IMR-90 (cell line): ENCODE data around the gene SECISBP2. TPM values are rescaled to one million over a fixed set of nuclear protein-coding genes. Genes with fewer than 3 reads are reported as not detected.

Source experiments
- ATAC-seq: fragments of 200-7000 bp; cut with Tn5 transposase; 2 replicates; pipeline ENCODE4 v1.9.1; 2020; ENCODE audit warnings: low read depth, mild to moderate bottlenecking, moderate library complexity
- BruUV-seq: library from RNA; stranded (reverse); fragments of 400-500 nt; replicated peaks from 2 replicates; lab custom pipeline; 2021; lab: Mats Ljungman, UMichigan
- CTCF ChIA-PET: fragments of 300-600 bp; formaldehyde crosslinking; extraction: SDS; loops from one replicate; lab custom pipeline; 2021; ENCODE audit warnings: antibody characterized with exemption; lab: Yijun Ruan, JAX
- POLR2A ChIA-PET: fragments of 300-600 bp; sonication (Branson Sonifier 250); formaldehyde crosslinking; loops from one replicate; lab custom pipeline; 2022; ENCODE audit warnings: antibody characterized with exemption; ENCODE audit not compliant: unreplicated experiment; lab: Charles Lee
- DNase-seq: peaks from one replicate; pipeline ENCODE4 v3.0.0; 2013
- H2AFZ ChIP-seq: replicated peaks from 2 replicates; pipeline ENCODE3; 2013; ENCODE audit warnings: low read length, mild to moderate bottlenecking; ENCODE audit not compliant: poor library complexity
- H2AK5ac ChIP-seq: 2 replicates; pipeline ENCODE4 v1.6.1; 2013; ENCODE audit warnings: low read depth, low read length, inconsistent platforms
- H2AK9ac ChIP-seq: replicated peaks from 2 replicates; pipeline ENCODE3; 2013; ENCODE audit warnings: mild to moderate bottlenecking, low read depth, low read length, moderate library complexity; ENCODE audit not compliant: poor library complexity
- H2BK120ac ChIP-seq: 2 replicates; pipeline ENCODE4 v1.6.1; 2013; ENCODE audit warnings: low read depth, low read length, inconsistent platforms
- H2BK15ac ChIP-seq: 3 replicates; pipeline ENCODE4 v1.6.1; 2013; ENCODE audit warnings: low read depth, low read length, inconsistent platforms
- H2BK20ac ChIP-seq: 2 replicates; pipeline ENCODE4 v1.6.1; 2013; ENCODE audit warnings: low read depth, mild to moderate bottlenecking, inconsistent platforms, low read length, moderate library complexity
- H2BK5ac ChIP-seq: 2 replicates; pipeline ENCODE4 v1.6.1; 2013; ENCODE audit warnings: mild to moderate bottlenecking, low read depth, low read length, inconsistent platforms; ENCODE audit not compliant: poor library complexity, severe bottlenecking
- H3K14ac ChIP-seq: replicated peaks from 2 replicates; pipeline ENCODE4 v1.6.1; 2013; ENCODE audit warnings: low read depth, low read length, inconsistent platforms
- H3K18ac ChIP-seq: 2 replicates; pipeline ENCODE4 v1.6.1; 2013; ENCODE audit warnings: low read depth, low read length, control low read depth
- H3K23ac ChIP-seq: 2 replicates; pipeline ENCODE4 v1.6.1; 2013; ENCODE audit warnings: low read depth, low read length, inconsistent platforms
- H3K27ac ChIP-seq: 2 replicates; pipeline ENCODE4 v1.5.1; 2013; ENCODE audit warnings: mild to moderate bottlenecking, control low read depth, low read length; ENCODE audit not compliant: insufficient read depth
- H3K27me3 ChIP-seq: 2 replicates; pipeline ENCODE4 v1.6.1; 2013; ENCODE audit warnings: low read length; ENCODE audit not compliant: control insufficient read depth, insufficient read depth
- H3K36me3 ChIP-seq: 2 replicates; pipeline ENCODE4 v1.6.1; 2013; ENCODE audit warnings: low read length, mixed read lengths; ENCODE audit not compliant: control insufficient read depth, insufficient read depth
- H3K4ac ChIP-seq: 2 replicates; pipeline ENCODE4 v1.6.1; 2013; ENCODE audit warnings: low read depth, low read length, inconsistent platforms
- H3K4me1 ChIP-seq: 2 replicates; pipeline ENCODE4 v1.6.1; 2013; ENCODE audit warnings: low read length, mixed read lengths; ENCODE audit not compliant: control insufficient read depth, insufficient read depth
- H3K4me2 ChIP-seq: 2 replicates; pipeline ENCODE4 v1.6.1; 2013; ENCODE audit warnings: low read depth, mild to moderate bottlenecking, control low read depth, low read length, moderate library complexity
- H3K4me3 ChIP-seq: 2 replicates; pipeline ENCODE4 v1.5.1; 2013; ENCODE audit warnings: low read depth, mild to moderate bottlenecking, control low read depth, low read length, moderate library complexity; ENCODE audit not compliant: insufficient read depth
- H3K56ac ChIP-seq: 2 replicates; pipeline ENCODE4 v1.6.1; 2013; ENCODE audit warnings: low read length, inconsistent platforms; ENCODE audit not compliant: insufficient read depth; ENCODE audit errors: extremely low read depth
- H3K79me1 ChIP-seq, 2 experiments: 2 replicates each; pipeline ENCODE4 v1.6.1; 2013; ENCODE audit warnings: low read length in 2 of 2, inconsistent platforms in 1 of 2, low read depth in 1 of 2
- H3K9ac ChIP-seq: 2 replicates; pipeline ENCODE4 v1.6.1; 2013; ENCODE audit warnings: low read depth, low read length, control low read depth
- H3K9me1 ChIP-seq: 2 replicates; pipeline ENCODE4 v1.6.1; 2013; ENCODE audit warnings: low read length, inconsistent platforms; ENCODE audit not compliant: insufficient read depth
- H3K9me3 ChIP-seq: 2 replicates; pipeline ENCODE4 v1.6.1; 2013; ENCODE audit warnings: low read length; ENCODE audit not compliant: control insufficient read depth, insufficient read depth
- H4K20me1 ChIP-seq: 2 replicates; pipeline ENCODE4 v1.6.1; 2013; ENCODE audit warnings: low read length, inconsistent platforms; ENCODE audit not compliant: insufficient read depth
- H4K5ac ChIP-seq: 2 replicates; pipeline ENCODE4 v1.6.1; 2013; ENCODE audit warnings: mild to moderate bottlenecking, low read depth, low read length, control low read depth
- H4K8ac ChIP-seq, 2 experiments: 2 replicates each; pipeline ENCODE4 v1.6.1; 2013; ENCODE audit warnings: low read depth in 2 of 2, low read length in 2 of 2, control low read depth in 1 of 2, inconsistent platforms in 1 of 2
- H4K91ac ChIP-seq: 2 replicates; pipeline ENCODE4 v1.6.1; 2013; ENCODE audit warnings: low read depth, low read length, inconsistent platforms; ENCODE audit not compliant: insufficient read depth
- CEBPB ChIP-seq: IDR thresholded peaks from 2 replicates; pipeline ENCODE4 v1.6.1; 2012; ENCODE audit warnings: low read depth, low read length, improper control_type of control experiment
- CHD1 ChIP-seq: IDR thresholded peaks from 2 replicates; pipeline ENCODE4 v1.6.1; 2012; ENCODE audit warnings: low read depth, low read length, improper control_type of control experiment
- FOS ChIP-seq: fragments of 150-350 bp; IDR thresholded peaks from 2 replicates; pipeline ENCODE4 v1.6.1; 2016; ENCODE audit warnings: low read depth, low read length
- NFE2L2 ChIP-seq: fragments of 150-350 bp; IDR thresholded peaks from 2 replicates; pipeline ENCODE4 v1.6.1; 2016; ENCODE audit warnings: low read depth, mild to moderate bottlenecking, low read length
- RCOR1 ChIP-seq: IDR thresholded peaks from 2 replicates; pipeline ENCODE4 v1.6.1; 2012; ENCODE audit warnings: mild to moderate bottlenecking, low read length, improper control_type of control experiment; ENCODE audit not compliant: insufficient replicate concordance
- RFX5 ChIP-seq: IDR thresholded peaks from 2 replicates; pipeline ENCODE4 v1.8.0; 2012; ENCODE audit warnings: low read depth, mild to moderate bottlenecking, low read length, moderate library complexity
- WGBS, 2 experiments: methylation state at CpG; one replicate each; pipeline versions ENCODE4 v1.1.5 to v1.1.7; 2013; ENCODE audit warnings: missing lambda C conversion rate in 2 of 2; ENCODE audit not compliant: insufficient read length in 1 of 2; ENCODE audit errors: extremely low coverage in 2 of 2; 5-methylcytosine and 5-hydroxymethylcytosine counted together
- dilution Hi-C: fragments of 300-500 bp; cut with HindIII; formaldehyde crosslinking; loops from one replicate; pipeline ENCODE4 v1.14.3; 2018; ENCODE audit warnings: low sequenced_read_pairs; ENCODE audit not compliant: unreplicated experiment
- in situ Hi-C: fragments of 300-500 bp; cut with MboI; formaldehyde crosslinking; loops from 3 replicates; pipeline ENCODE4 v1.14.3; 2019; ENCODE audit warnings: low sequenced_read_pairs, inconsistent platforms, mixed read lengths
- intact Hi-C: fragments of 100-400 bp; cut with micrococcal nuclease; formaldehyde crosslinking; loops from 2 replicates; pipeline ENCODE4 v1.10.0; 2022
- polyA plus RNA-seq, 3 experiments: library from polyadenylated mRNA; depleted of rRNA; stranded (reverse); fragments of >200 nt; gene quantifications; 2 replicates each; pipeline ENCODE4 v1.2.3, GENCODE V29; 2012; ENCODE audit warnings: low replicate concordance in 1 of 3
- total RNA-seq: library from RNA; depleted of rRNA; stranded (reverse); fragments of >200 nt; gene quantifications from 2 replicates; pipeline ENCODE4 v1.2.3, GENCODE V29; 2012
- TF ChIP-seq, protein P1 (sequence below): conservative IDR thresholded peaks from 2 replicates; pipeline ENCODE4 v1.5.1; 2012; ENCODE audit warnings: mild to moderate bottlenecking, low read depth, low read length, improper control_type of control experiment
- TF ChIP-seq, protein P2 (sequence below): fragments of 150-350 bp; IDR thresholded peaks from 2 replicates; pipeline ENCODE4 v1.6.1; 2016; ENCODE audit warnings: low read depth, mild to moderate bottlenecking, low read length, moderate library complexity, borderline replicate concordance
- TF ChIP-seq, protein P3 (sequence below): fragments of 150-350 bp; IDR thresholded peaks from 2 replicates; pipeline ENCODE4 v1.6.1; 2017; ENCODE audit warnings: mild to moderate bottlenecking, antibody characterized with exemption, low read length, low read depth

The SECISBP2 gene
- total and polyA plus RNA-seq, 2 of the 4 experiments (the other 2 are of a cell fraction), result 16.4 to 18.8 TPM

DNA sequence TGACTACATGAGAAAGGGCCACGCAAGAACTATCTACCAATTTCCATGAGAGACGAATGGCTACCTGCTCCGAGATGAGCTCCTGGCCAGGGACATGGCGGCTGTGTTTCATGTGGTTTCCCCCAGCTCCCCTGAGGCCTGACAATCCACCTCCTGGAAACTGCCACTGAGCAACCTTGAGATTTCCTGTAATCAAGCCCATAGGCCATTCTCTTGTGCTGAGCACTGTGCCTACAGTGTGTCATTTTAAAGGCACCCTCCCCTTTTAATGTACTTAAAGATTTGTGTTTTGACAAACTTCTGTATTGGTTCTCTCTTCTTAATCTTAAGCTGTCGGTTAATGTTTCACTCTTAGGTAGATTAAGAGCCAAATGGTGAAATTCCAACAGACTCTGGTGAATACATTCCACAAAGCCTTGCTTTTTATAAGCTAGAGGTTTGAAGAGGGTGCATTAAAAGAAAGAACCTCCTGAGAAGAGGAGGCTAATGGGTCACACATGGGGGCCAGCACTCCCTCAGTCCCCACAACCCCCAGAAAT, 72.3 kb downstream of the SECISBP2 start:
- in situ Hi-C loops, result no loop called here
- CTCF ChIA-PET, result interaction anchor here (1.1 kb wide), 1 partner anchor 158 kb away, joined by 3 read pairs; no protein-coding TSS in a partner anchor

More for the DNA sequence above, 72.3 kb downstream of the SECISBP2 start:
- peak overlapping the region; percentile 41; the same call in 1 of the 2 replicates for H2BK20ac ChIP-seq
- no peak overlapping the region for H3K9ac ChIP-seq
- H3K4me3 ChIP-seq, result no peak overlapping the region
- H3K27me3 ChIP-seq, result no peaks in the 10 kb centered on the region
- H3K4me1 ChIP-seq, result peaks cover 27% of the 10 kb centered on the region
- POLR2A ChIA-PET, result no interaction called here
- peaks cover 48% of the 10 kb centered on the region for H3K36me3 ChIP-seq
- peak overlapping the region; percentile 40; the same call in 1 of the 2 replicates for H2AK5ac ChIP-seq
- intact Hi-C loops (no loop called here), dilution Hi-C loops (no loop called here)
- TF ChIP-seq FOS (no peak), RCOR1 (no peak), CEBPB (no peak), RFX5 (no peak), CHD1 (no peak), NFE2L2 (no peak)
- TF ChIP-seq, protein P1, sequence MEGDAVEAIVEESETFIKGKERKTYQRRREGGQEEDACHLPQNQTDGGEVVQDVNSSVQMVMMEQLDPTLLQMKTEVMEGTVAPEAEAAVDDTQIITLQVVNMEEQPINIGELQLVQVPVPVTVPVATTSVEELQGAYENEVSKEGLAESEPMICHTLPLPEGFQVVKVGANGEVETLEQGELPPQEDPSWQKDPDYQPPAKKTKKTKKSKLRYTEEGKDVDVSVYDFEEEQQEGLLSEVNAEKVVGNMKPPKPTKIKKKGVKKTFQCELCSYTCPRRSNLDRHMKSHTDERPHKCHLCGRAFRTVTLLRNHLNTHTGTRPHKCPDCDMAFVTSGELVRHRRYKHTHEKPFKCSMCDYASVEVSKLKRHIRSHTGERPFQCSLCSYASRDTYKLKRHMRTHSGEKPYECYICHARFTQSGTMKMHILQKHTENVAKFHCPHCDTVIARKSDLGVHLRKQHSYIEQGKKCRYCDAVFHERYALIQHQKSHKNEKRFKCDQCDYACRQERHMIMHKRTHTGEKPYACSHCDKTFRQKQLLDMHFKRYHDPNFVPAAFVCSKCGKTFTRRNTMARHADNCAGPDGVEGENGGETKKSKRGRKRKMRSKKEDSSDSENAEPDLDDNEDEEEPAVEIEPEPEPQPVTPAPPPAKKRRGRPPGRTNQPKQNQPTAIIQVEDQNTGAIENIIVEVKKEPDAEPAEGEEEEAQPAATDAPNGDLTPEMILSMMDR, result no peak
- TF ChIP-seq, protein P2, sequence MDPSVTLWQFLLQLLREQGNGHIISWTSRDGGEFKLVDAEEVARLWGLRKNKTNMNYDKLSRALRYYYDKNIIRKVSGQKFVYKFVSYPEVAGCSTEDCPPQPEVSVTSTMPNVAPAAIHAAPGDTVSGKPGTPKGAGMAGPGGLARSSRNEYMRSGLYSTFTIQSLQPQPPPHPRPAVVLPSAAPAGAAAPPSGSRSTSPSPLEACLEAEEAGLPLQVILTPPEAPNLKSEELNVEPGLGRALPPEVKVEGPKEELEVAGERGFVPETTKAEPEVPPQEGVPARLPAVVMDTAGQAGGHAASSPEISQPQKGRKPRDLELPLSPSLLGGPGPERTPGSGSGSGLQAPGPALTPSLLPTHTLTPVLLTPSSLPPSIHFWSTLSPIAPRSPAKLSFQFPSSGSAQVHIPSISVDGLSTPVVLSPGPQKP, result no peak
- TF ChIP-seq, protein P3, sequence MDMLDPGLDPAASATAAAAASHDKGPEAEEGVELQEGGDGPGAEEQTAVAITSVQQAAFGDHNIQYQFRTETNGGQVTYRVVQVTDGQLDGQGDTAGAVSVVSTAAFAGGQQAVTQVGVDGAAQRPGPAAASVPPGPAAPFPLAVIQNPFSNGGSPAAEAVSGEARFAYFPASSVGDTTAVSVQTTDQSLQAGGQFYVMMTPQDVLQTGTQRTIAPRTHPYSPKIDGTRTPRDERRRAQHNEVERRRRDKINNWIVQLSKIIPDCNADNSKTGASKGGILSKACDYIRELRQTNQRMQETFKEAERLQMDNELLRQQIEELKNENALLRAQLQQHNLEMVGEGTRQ, result no peak
- no peak overlapping the region for H3K4me2 ChIP-seq
- peak overlapping the region; percentile 70 for H4K91ac ChIP-seq
- no peak for DNase-seq
- no peak overlapping the region for H3K14ac ChIP-seq
- no peak overlapping the region for H3K56ac ChIP-seq
- no peak overlapping the region for H2AFZ ChIP-seq
- no peaks in the 10 kb centered on the region for H3K79me1 ChIP-seq
- WGBS, 2 experiments, result 90% methylated on average over 2 of the region's 5 CpGs; no CpG with 5 or more reads in 1 of the 2 experiments
- H4K20me1 ChIP-seq, result no peaks in the 10 kb centered on the region
- H3K9me3 ChIP-seq, result no peaks in the 10 kb centered on the region
- H3K9me1 ChIP-seq, result peaks cover 9% of the 10 kb centered on the region
- ATAC-seq, result no peak
- H2AK9ac ChIP-seq, result no peak overlapping the region
- peak overlapping the region in 1 of 2 experiments; percentile 35; a peak in 2 of 4 replicates for H4K8ac ChIP-seq
- no peak overlapping the region for H3K23ac ChIP-seq
- H2BK15ac ChIP-seq, result 0 out of 3 replicates have a peak overlapping the region, but pooled peaks have one; percentile 14
- BruUV-seq, result no TSS peak
- H3K27ac ChIP-seq, result no peak overlapping the region
- H3K4ac ChIP-seq, result peak overlapping the region; percentile 73
- H3K18ac ChIP-seq, result peak overlapping the region; percentile 33; the same call in 1 of the 2 replicates
- H4K5ac ChIP-seq, result peak overlapping the region; percentile 64
- H2BK5ac ChIP-seq, result no peak overlapping the region
- H2BK120ac ChIP-seq, result peak overlapping the region; percentile 77
